HG02763 (cell line): ENCODE measurements around the gene ZNF655.
"Not testable (repeated sequence)": the region's sequence is repeated elsewhere in the genome, so short reads cannot be mapped to it uniquely, and the experiment has no call there.

ENCODE experiments used
- ATAC-seq: cut with Tn5 transposase; IDR thresholded peaks from one replicate; pipeline ENCODE4 v1.9.1; 2021; ENCODE audit warnings: mild to moderate bottlenecking, moderate library complexity; ENCODE audit not compliant: unreplicated experiment

Gene ZNF655

GRCh38 chr7:99558306-99559174, at the start of gene ZNF655:
ZNF655 (plus strand) TSS chr7:99558642; CDS start chr7:99560560, 1,918 bp downstream.
- ATAC-seq = peak; percentile 82

GRCh38 chr7:99514050-99514449, 44.4 kb upstream of the ZNF655 start:
- ATAC-seq = no peak

- no peak for ATAC-seq
These were observed 37.0 kb upstream of the ZNF655 start for GRCh38 chr7:99521399-99521798.

- ATAC-seq = no peak
These were observed 32.6 kb upstream of the ZNF655 start for GRCh38 chr7:99525713-99526440.

- ATAC-seq = no peak
These were observed 27.1 kb upstream of the ZNF655 start for GRCh38 chr7:99531354-99531765.

- no peak for ATAC-seq
These were observed 22.8 kb upstream of the ZNF655 start for GRCh38 chr7:99535667-99536066.

- no peak for ATAC-seq
These were observed 19.1 kb upstream of the ZNF655 start for GRCh38 chr7:99539213-99539811.

GRCh38 chr7:99540542-99540941, 17.9 kb upstream of the ZNF655 start:
- ATAC-seq = no peak

GRCh38 chr7:99541212-99541611, 17.2 kb upstream of the ZNF655 start:
- ATAC-seq = no peak

- no peak for ATAC-seq
These were observed 15.3 kb upstream of the ZNF655 start for GRCh38 chr7:99543081-99543671.

GRCh38 chr7:99543916-99544315, 14.5 kb upstream of the ZNF655 start:
- ATAC-seq = no peak

- not testable (repeated sequence) for ATAC-seq
These were observed 13.1 kb upstream of the ZNF655 start for GRCh38 chr7:99545308-99545707.

- ATAC-seq = not testable (repeated sequence)
These were observed 8.9 kb upstream of the ZNF655 start for GRCh38 chr7:99549545-99549944.

GRCh38 chr7:99551334-99551733, 7.1 kb upstream of the ZNF655 start:
- ATAC-seq = no peak

GRCh38 chr7:99551767-99552463, 6.5 kb upstream of the ZNF655 start, which contains the start of gene FAM200A:
FAM200A (minus strand) TSS chr7:99552114; CDS start chr7:99548407, 3,707 bp downstream.
- peak; percentile 98 for ATAC-seq

GRCh38 chr7:99553039-99553438, 5.4 kb upstream of the ZNF655 start:
- no peak for ATAC-seq

GRCh38 chr7:99554939-99555338, 3.5 kb upstream of the ZNF655 start:
- ATAC-seq = no peak

GRCh38 chr7:99557196-99557607, 1.2 kb upstream of the ZNF655 start:
- ATAC-seq = no peak

GRCh38 chr7:99557940-99558305, 519 bp upstream of the ZNF655 start:
- ATAC-seq = no peak

- no peak for ATAC-seq
These were observed 903 bp downstream of the ZNF655 start for GRCh38 chr7:99559175-99559915.
